ENCODE measurements around the gene ARVCF.

Gene ARVCF

DNA sequence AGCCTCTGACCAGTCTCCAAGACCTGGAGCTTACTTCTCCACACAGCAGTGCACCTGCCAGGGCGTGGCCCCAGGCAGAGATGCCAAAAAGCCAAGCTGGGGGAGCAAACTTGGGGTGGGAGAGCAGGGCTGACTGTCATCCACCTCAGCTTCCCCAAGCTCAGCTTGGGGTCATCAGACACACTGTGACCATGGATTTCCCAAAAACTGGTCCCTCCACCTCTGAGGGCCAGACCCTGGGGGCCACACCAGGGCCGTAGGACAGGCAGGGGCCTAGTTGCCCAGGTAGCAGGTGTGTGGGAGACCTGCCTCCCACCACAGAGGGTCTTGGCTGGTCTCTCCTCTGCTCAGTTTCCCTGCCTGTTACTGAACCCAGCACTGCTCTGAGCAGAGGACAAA lies 30.6 kb downstream of the ARVCF start:
- no peak overlapping the region for H3K4me3 ChIP-seq (replicated peaks; ENCODE audit: insufficient read depth, low read length)
- TF ChIP-seq, protein P1, sequence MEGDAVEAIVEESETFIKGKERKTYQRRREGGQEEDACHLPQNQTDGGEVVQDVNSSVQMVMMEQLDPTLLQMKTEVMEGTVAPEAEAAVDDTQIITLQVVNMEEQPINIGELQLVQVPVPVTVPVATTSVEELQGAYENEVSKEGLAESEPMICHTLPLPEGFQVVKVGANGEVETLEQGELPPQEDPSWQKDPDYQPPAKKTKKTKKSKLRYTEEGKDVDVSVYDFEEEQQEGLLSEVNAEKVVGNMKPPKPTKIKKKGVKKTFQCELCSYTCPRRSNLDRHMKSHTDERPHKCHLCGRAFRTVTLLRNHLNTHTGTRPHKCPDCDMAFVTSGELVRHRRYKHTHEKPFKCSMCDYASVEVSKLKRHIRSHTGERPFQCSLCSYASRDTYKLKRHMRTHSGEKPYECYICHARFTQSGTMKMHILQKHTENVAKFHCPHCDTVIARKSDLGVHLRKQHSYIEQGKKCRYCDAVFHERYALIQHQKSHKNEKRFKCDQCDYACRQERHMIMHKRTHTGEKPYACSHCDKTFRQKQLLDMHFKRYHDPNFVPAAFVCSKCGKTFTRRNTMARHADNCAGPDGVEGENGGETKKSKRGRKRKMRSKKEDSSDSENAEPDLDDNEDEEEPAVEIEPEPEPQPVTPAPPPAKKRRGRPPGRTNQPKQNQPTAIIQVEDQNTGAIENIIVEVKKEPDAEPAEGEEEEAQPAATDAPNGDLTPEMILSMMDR (IDR thresholded peaks at IDR 0.05; ENCODE audit: insufficient read depth, low read length) = no peak
- no peak for TF ChIP-seq GABPA (IDR thresholded peaks at IDR 0.05; ENCODE audit: low read depth)
- TF ChIP-seq, protein P2, sequence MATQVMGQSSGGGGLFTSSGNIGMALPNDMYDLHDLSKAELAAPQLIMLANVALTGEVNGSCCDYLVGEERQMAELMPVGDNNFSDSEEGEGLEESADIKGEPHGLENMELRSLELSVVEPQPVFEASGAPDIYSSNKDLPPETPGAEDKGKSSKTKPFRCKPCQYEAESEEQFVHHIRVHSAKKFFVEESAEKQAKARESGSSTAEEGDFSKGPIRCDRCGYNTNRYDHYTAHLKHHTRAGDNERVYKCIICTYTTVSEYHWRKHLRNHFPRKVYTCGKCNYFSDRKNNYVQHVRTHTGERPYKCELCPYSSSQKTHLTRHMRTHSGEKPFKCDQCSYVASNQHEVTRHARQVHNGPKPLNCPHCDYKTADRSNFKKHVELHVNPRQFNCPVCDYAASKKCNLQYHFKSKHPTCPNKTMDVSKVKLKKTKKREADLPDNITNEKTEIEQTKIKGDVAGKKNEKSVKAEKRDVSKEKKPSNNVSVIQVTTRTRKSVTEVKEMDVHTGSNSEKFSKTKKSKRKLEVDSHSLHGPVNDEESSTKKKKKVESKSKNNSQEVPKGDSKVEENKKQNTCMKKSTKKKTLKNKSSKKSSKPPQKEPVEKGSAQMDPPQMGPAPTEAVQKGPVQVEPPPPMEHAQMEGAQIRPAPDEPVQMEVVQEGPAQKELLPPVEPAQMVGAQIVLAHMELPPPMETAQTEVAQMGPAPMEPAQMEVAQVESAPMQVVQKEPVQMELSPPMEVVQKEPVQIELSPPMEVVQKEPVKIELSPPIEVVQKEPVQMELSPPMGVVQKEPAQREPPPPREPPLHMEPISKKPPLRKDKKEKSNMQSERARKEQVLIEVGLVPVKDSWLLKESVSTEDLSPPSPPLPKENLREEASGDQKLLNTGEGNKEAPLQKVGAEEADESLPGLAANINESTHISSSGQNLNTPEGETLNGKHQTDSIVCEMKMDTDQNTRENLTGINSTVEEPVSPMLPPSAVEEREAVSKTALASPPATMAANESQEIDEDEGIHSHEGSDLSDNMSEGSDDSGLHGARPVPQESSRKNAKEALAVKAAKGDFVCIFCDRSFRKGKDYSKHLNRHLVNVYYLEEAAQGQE (IDR thresholded peaks at IDR 0.05; ENCODE audit: insufficient replicate concordance, low read depth) = no peak
- TF ChIP-seq SPI1 (IDR thresholded peaks at IDR 0.05; ENCODE audit: borderline replicate concordance, low read depth) = no peak
- no peak for TF ChIP-seq POLR2AphosphoS5 (IDR thresholded peaks at IDR 0.05; ENCODE audit: low read depth)
- DNase-seq (ENCODE audit: low read depth in 1 of 2, low spot score in 1 of 2) = no peak
- H3K27me3 ChIP-seq (ENCODE audit: insufficient read depth, poor library complexity, severe bottlenecking) = no peaks in the 10 kb centered on the region
- no peak overlapping the region for H3K27ac ChIP-seq (replicated peaks)

DNA sequence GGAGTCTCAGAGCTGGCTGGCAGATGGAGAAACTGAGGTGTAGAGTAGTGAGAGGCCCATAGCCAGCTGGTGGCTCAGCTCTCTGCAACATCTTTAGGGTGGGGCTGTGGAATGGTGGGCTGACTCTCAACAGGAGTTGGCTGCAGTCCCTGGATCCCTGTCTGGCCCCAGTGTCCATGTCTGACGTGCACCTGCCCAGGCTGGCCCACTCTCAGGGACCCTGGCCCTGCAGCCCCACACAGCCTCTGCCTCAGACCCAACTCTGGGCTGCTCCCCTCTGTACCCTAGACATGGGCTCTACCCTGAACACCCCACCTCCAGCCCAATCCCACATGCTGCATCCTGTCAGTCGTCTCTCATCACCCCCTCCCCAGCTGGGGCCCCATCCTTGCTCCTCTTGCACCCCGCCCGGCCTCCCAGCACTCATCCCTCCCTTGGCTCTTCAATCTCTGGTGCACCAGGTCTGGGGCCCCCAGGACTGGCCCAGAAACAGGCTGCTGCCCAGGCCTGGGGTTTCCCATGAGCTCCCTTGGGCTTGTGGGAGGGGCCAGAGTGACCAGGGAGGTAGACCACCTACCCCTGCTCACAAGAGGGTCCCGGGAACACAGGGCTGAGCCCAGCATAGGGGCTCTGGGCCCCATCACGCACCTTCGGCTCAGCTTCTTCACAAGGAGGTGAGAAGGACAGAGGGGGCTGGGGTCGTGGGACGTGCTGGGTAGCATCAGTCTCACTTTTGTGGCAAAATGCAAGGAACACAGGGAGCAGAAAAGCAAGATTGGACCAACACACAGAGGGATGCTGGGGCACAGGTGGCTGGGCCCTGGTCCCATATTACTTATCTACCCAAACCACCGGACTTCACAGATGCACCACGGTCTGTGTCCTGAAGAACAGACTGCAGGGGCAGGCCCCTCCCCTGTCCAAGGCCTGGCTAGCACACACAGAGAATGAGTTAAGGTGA lies 31.5 kb downstream of the ARVCF start:
- no peaks in the 10 kb centered on the region for H3K27me3 ChIP-seq (ENCODE audit: insufficient read depth, poor library complexity, severe bottlenecking)
- DNase-seq (ENCODE audit: low read depth in 1 of 2, low spot score in 1 of 2) = no peak
- no peak overlapping the region for H3K4me3 ChIP-seq (replicated peaks; ENCODE audit: insufficient read depth, low read length)
- no peak overlapping the region for H3K27ac ChIP-seq (replicated peaks)
- TF ChIP-seq GABPA (IDR thresholded peaks at IDR 0.05; ENCODE audit: low read depth) = no peak
- no peak for TF ChIP-seq POLR2AphosphoS5 (IDR thresholded peaks at IDR 0.05; ENCODE audit: low read depth)
- no peak for TF ChIP-seq SPI1 (IDR thresholded peaks at IDR 0.05; ENCODE audit: borderline replicate concordance, low read depth)
- TF ChIP-seq, protein P2 (IDR thresholded peaks at IDR 0.05; ENCODE audit: insufficient replicate concordance, low read depth) = no peak
- TF ChIP-seq, protein P1 (IDR thresholded peaks at IDR 0.05; ENCODE audit: insufficient read depth, low read length) = no peak

DNA sequence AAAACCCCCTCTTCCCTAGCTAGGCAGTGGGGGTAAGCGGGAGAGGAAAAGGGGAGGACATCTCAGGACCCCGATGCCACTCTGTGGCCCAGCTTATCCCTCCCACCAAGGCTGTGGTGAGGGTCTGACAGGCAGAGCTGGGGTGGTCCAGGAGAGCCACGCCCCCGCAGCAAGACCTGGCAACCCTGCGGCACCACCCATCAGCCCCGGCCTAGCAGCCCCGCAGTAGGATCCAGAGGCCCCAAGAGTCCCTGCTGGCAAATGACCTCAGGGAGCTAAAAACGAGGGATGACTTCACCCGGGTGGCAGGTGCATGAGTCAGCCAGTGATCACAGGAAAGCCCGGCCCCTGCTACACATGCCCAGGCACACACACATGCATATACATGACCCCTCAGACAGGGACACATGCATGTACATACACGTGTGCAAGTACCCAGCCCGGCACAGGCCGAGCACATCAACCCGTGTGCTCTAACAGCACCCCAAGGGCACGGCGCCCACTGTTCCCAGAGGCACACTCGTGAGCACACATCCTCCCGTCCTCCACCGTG lies 32.3 kb downstream of the ARVCF start:
- H3K4me3 ChIP-seq (replicated peaks; ENCODE audit: insufficient read depth, low read length) = no peak overlapping the region
- TF ChIP-seq, protein P2 (IDR thresholded peaks at IDR 0.05; ENCODE audit: insufficient replicate concordance, low read depth) = no peak
- TF ChIP-seq, protein P1 (IDR thresholded peaks at IDR 0.05; ENCODE audit: insufficient read depth, low read length) = no peak
- TF ChIP-seq GABPA (IDR thresholded peaks at IDR 0.05; ENCODE audit: low read depth) = no peak
- TF ChIP-seq POLR2AphosphoS5 (IDR thresholded peaks at IDR 0.05; ENCODE audit: low read depth) = no peak
- no peak for TF ChIP-seq SPI1 (IDR thresholded peaks at IDR 0.05; ENCODE audit: borderline replicate concordance, low read depth)
- H3K27ac ChIP-seq (replicated peaks) = no peak overlapping the region
- H3K27me3 ChIP-seq (ENCODE audit: insufficient read depth, poor library complexity, severe bottlenecking) = no peaks in the 10 kb centered on the region
- no peak for DNase-seq (ENCODE audit: low read depth in 1 of 2, low spot score in 1 of 2)

Data from HL-60 (cell line).